Stimulated activated CD8-positive, alpha-beta memory T cell treated with anti-CD3 and anti-CD28 coated beads, Interleukin-12 subunit alpha, Interleukin-12 subunit beta, amount 100 ng/mL, for 24 hours (primary cell): ENCODE data around the gene SMCR8.
"Not testable (repeated sequence)": the region's sequence is repeated elsewhere in the genome, so short reads cannot be mapped to it uniquely, and the experiment has no call there.

Experiments used
- DNase-seq: peaks from one replicate; pipeline ENCODE4 v3.0.0-alpha.2; 2020; ENCODE audit errors: extremely low read depth

Gene SMCR8

DNA sequence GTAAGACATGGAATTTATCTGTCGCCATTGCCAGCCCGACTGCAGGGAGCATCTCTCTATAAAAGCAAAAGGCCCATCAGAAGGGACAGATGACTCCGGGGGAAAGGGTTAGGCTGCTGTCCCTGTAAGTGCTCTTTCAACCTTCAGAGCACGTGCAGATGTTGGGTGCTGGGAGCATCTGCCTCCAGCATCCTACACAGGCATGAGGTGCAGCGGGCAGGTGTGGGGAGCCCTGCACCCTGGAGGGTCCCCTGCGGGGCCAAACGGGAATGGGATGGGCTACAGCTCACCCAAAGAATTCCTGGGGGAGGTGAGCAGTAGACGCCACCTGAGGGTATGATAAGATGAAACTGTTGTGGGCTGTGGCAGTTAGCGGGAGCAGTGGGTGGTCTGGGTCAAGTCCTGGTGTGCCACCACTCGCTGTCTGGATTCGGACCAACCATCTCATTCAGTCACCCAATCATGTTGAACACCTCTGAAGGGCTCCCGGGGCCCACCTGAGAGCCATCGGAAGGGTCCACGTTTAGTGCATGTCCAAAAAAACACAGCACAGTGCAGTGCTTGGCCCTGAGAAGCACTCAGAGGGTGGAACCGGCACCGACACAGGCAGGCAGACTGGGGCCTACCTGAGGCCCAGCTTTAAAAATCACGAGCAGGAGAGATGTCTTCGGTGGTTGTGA lies 3.8 kb downstream of the SMCR8 start:
- no peak for DNase-seq

DNA sequence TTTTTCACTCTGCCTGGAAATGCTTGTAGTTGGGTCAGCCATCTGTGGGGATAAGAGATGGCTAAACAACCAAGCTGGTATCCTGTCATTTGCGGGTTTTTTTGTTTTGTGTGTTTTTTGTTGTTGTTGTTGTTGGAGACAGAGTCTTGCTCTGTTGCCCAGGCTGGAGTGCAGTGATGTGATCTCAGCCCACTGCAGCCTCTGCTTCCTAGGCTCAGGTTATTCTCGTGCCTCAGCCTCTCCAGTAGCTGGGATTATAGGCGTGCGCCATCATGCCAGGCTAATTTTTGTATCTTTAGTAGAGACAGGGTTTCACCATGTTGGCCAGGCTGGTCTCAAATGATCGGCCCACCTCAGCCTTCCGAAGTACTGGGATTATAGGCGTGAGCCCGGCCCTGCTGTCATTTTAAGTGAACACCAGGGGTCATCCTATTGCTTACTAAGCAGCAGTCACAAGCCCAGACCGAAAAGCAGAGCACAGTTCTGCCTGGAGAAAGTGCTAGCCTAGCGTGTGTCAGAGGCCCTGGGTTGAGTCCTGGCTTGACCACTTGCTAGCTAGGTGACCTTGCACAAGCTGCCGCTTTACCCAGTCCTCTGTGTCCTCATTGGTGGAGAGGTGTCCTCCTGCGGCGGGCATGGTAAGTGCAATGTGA lies 4.6 kb downstream of the SMCR8 start:
- DNase-seq = no peak

DNA sequence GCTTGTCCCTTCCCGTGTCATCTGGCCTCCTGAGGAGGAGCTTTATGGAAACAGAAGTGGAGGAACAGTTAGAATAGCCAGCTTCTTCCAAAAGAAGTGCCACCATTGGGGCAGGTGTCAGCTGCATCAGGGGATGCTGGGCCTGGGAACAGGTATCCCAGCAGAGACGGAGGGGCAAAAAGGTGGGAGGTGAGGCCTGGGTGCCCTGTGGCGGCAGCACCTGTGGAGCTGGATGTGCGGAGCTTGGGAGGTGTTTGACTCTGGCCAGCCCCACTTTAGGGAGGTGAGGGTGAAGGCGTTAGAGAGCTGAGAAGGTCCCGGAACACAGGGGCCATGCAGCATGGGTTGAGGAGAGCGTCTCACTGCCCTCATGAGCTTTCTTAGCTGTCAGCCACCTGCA lies 5.2 kb downstream of the SMCR8 start:
- no peak for DNase-seq

DNA sequence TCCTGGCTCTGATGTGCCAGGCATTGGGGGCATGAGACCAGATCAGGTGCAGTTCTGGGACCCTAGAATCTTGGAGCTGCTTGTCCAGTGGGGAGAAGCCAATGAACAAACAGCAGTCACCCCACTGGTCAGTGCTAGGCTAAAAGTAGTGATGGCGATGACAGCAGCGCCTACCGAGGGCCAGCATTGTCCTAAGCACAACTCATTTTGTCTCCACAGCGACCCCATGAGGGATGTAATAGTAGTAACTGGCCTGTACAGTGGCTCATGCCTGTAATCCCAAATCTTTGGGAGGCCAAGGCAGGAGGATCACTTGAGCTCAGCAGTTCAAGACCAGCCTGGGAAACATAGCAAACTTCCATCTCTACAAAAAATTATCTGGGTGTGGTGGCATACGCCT lies 6.2 kb downstream of the SMCR8 start:
- DNase-seq = no peak

DNA sequence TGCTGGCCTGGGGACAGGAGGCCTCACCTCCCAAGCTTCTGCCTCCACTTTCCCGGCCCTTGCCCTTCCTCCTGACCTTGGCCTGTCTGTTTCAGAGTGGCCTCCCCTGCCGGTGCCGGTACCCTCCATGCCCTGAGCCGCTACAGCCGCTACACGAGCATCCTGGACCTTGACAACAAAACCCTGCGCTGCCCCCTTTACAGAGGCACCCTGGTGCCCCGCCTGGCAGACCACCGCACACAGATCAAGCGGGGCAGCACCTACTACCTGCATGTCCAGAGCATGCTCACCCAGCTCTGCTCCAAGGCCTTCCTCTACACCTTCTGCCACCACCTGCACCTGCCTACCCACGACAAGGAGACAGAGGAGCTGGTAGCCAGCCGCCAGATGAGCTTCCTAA lies 7.4 kb downstream of the SMCR8 start:
- DNase-seq = no peak

DNA sequence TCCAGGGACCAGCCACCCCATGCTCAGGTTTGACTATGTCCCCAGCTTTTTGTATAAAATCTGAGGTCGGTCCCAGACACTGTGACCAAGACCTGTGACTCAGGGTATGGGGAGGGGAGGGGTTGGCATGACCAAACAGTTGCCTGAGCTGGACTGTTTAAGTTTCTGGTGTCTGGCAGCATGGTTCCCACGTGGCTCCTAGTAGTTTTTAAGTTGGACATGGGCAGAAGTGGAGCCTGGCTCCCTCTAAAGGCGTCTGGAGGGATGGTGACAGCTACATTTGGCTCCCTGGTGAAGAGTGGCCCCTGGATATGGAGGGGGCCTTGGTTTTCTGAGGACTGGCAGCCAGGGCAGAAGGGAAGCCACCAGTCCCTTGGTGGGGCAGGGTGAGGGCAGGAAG lies 7.9 kb downstream of the SMCR8 start:
- DNase-seq = no peak

DNA sequence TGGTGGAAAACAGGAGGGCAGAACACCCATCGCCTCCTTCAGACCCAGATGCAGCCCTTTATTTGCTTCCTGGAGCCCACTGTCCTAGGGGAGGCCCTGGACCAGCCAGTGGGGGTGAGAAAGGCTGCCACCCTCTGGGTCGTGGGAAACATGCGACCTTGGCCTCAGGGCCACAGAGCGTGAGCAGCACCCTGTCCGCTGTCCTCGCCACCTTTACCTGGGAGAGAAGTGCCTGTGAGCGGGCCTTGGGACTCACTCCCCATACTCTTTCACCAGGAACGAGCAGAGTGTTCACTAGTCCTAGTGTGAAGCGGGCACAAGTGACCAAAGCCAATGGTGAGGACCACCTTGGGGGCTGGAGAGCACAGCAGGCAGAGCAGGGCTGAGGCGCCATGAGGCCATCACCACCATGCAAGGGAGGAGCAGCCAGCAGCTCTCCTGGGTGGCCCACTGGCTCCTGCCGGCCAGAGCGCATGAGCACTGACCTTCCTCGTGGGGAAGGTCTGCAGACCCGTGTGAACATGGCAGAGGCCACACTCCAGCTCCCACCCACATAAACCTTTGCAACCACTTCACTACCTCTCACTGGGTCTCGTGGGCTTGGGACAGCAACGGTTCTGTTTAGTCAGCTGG lies 8.5 kb downstream of the SMCR8 start:
- no peak for DNase-seq

DNA sequence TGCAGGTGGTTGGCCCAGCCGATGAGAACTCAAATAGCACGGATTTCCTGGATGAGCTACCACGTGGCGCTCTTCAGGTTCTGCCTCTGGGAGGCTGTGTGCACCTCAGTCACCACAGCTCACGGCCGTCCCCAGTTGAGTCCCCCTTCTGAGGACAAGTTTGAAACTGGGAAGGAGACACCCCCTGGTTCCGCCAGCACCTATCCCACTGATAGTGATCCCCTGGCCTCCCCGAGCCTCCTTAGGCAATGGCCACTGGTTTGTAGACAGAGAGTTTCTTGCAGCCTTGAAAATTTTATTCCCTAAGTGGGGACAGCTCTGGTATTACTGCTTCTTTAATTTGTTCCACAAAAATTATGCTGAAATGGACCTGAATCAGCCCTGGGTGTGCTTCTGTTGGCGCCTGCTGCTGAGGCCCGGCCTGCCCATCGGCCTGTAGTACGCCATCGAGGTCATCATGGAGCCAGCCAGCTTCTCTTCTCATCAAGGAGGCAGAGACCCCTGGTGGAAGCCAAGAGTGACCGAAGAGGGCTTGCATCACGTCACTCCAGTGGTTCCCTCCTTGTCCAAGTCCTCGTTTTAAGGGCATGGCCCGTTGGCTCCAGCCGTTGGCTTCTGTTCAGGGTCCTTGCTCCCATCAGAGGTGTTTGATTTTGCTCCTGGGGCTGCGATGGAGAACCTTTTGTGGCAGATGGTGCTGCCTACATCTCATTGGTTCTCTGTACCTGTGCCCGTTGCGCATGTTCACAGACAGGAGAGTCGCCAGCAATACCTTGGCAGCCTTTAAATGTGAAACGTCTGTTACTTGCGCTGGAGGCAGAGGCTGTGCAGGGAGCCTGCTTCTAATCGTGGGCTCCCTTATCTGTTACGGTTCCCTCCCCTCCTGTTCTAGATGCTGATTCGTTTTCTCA lies 9.3 kb downstream of the SMCR8 start:
- no peak for DNase-seq

DNA sequence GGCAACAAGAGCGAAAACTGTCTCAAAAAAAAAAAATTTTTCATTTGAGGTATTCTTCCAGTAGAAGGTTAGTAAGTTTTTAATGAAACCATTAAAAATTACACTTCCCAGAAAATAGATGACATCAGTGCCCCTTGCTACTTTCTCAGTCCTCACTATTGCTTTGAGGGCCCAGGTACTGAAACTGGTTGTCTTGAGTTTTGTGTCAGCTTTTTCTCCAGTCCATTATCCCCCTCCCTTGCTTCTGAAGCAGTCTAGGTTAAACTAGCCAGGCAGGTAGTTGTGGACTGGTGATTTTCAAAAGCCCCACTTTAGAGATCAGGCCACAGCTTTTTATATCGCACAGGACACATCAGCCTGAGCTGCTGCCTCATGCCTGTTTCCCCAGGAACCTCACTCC lies 10.9 kb downstream of the SMCR8 start:
- DNase-seq = no peak

DNA sequence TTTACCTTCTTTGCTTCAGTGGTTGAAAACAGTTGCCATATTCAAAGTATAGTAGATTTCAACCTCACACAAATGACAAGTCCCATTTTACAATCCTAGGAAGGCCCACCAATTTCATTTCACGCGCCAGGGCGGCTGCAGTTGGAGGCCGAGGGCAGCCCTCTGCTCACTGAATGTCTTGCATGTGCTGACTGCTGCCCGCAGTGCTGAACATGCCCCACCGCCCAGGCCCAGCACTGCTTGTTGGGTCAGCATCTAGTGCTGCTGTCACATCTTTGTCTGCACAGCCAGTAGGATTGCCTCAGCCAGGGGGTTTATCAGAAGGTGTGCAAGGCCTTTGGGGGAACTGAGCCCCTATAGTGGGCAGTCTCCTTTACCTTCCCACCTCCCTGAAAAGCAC lies 11.5 kb downstream of the SMCR8 start:
- DNase-seq = no peak

DNA sequence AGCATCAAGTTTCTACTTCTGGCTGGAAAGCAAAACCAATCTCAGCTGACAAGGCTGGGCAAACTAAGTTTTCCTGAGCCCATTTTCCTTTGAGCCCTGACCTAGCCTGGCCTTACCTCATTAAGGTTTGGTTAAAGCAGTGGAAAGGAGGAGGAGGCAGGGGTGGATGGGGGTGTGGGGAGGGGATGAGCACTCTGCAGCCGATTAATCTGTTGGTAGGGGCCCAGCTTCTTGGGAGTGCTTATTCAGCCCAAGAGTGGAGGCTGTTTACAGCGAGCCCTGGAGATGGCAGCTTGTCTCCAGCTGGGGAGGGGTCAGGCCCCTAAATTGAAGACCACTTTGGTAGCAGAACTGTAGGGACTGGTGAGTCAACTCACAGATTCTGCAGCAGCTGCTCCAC lies 12.0 kb downstream of the SMCR8 start:
- no peak for DNase-seq

DNA sequence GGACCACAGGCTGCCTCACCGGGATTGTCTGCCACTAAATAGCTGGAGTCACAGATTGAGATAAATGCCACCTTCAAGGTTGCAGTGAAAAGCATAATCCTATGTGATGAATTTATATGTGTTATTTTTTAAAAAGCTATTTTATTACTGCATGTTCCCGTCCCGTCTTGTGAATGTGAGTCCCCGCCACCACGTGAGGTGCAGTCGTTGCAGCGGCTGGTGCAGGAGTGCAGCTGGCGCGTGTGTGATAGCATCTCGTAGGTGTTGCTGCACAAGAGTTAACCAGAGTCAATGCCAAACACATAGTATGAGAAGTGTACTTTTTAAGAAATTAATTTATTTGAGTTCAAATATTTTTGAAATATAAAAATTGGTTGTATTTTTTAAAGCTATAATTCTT lies 12.5 kb downstream of the SMCR8 start:
- DNase-seq = no peak

DNA sequence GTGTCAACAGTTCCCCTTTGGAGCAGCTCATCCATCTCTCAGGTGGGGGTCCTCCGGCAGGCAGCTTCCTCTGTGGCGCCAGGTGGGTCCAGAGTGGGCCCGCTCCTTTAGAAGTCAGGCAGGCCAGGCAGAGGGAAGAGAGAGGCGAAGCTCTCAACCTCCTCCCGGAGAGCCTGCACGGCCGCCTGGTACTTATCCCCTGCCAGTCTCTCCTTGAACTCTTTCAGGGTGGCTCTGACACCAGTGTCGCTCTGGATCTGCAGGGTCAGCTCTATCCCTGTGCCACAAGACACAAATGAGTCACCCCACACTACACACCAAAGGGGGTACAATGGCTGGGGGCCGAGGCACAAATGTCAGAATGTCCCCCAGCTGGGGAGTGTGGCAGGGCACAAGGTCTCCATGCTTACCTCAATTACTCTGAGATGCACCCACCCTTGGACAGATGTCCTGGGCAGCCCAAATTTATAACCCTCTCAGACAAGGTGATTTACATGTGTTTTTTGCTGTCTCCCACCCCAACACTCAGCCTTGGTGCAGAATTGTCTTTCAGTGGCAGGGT lies 13.6 kb downstream of the SMCR8 start:
- no peak for DNase-seq

DNA sequence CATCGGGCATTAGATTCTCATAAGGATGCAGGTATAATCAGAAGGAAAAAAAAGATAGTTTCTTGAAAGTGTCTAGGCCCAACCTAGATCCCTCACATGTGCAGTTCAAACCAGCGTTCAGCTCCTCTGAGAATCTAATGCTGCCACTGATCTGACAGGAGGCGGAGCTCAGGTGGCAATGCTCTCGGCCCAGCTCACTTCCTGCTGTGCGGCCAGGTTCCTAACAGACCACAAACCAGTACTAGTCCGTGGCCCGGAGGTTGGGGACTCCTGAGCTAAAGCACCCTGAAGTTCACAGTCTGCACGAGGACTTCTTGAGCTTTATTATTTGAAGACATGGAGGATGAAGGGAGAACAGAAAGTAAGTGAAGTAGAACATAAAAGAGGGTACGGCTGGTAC lies 16.8 kb downstream of the SMCR8 start:
- no peak for DNase-seq

DNA sequence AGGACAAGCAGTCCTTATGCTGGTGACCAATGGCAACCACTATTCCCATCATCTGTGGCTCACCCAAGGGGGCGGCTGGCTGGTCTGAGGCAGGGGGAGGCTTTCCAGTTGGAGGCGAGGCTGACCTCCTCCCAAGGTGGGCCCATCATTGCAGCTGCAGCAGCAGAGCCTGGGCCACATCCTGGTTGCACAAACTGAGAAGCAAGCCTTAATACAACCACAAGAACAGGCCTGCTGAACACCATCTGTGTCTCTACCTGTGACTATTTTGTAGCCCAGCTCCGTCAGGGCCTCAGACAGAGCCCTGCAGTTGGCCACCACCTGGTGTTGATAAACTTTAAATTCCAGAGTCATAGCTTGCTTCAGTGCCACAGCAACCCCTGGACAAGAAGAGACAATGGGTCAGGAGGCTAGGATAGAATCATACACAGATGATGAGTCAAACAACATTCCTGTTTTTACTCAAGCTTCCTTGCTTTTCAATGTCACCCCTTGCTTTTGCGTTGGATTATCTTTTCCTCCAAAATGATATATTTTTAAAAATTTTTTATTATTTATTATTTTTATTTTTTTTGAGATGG lies 17.9 kb downstream of the SMCR8 start:
- DNase-seq = no peak

DNA sequence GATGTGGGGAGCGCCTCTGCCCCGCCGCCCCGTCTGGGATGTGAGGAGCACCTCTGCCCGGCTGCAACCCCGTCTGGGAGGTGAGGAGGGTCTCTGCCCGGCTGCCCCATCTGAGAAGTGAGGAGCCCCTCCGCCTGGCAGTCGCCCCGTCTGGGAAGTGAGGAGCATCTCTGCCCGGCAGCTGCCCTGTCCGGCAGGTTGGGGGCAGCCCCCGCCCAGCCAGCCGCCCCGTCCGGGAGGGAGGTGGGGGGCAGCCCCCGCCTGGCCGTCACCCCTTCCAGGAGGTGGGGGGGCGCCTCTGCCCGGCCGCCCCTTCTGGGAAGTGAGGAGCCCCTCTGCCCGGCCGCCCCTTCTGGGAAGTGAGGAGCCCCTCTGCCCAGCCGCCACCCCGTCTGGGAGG lies 23.1 kb downstream of the SMCR8 start:
- DNase-seq = not testable (repeated sequence)

DNA sequence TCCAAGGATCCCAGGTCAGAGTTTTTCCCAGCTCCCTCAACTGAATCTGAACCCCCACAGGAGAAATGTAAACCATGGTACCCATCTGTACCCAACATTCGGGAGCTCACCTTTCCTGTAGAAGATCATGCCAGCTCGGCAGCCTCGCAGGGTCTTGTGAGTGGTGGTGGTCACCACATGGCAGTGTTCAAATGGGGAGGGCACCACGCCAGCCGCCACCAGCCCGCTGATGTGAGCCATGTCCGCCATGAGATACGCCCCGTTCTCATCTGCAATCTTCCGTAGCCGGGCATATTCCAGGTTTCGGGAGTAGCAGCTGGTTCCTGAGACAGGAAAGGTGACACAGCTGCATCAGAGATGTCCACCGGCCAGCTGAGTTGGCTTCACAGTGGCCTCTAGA lies 24.8 kb downstream of the SMCR8 start:
- no peak for DNase-seq

DNA sequence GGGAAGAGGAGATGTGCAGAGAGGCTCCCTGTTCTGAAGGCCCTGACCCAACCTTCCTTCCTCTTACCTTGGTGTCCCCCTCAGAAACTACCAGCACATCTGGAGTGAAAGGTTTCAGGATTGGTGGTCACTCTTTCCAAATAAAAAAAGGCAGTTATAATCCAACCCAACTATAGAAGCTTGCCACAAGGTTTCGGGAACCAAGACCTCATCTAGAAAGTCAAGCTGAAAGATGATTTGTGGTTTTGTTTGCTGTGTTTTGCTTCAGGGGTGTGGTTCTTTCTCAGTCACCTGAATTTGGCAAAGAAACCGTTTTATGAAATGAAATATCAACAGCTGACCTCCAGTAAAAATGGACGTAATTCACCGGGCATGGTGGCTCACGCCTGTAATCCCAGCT lies 28.9 kb downstream of the SMCR8 start:
- no peak for DNase-seq

DNA sequence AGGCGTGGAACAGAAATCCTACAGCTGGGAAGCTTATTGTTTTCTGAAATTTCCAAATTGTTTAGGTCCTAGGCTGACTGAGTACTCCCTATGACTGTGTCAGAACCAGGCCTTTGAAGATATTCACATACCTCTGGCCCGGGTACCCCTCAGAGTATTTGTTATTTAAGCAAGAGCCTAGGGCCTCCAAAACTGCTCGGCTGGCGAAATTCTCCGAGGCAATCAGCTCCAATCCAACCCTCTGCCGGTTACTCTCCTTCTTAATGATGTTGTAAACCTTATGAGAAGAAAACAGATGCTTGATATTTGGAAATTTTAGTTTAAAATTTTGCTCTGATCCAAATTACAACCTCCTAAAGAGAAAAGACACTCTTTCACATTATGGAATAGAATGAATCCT lies 38.4 kb downstream of the SMCR8 start:
- no peak for DNase-seq

DNA sequence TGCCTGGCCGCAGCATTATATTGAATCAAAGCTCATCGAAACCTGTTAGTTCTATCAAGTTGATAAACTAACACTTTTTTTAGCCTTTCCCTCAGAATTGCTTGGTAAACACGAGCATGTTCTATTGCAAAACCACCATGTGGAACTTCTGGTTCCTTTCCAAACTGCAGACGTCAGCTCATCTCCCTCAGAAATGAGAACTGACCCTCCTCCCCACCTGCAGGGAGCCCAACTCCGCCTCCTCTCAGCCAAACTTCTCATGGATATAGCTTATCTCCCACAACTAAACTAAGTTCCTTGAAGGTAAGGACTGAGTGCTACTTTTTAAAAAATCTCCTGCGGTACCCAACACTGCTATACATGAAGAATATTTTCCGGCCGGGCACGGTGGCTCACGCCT lies 41.5 kb downstream of the SMCR8 start:
- no peak for DNase-seq

DNA sequence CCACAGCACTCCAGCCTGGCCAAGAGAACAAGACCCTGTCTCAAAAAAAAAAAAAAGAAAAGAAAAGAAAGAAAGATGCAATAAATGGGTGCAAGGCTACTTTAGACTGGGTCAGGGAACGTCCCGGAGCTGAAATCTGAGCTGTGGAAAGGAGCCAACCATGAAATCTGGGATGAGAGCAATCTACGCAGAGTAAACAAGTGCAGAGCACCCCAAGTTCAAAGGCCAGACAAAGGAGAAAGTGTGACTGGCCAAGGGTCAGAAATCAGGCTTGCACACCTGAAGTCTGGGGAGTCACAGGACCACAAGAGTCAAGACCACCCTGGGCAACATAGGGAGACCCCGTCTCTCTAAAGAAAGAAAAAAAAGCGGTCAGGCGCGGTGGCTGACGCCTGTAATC lies 45.4 kb downstream of the SMCR8 start:
- DNase-seq = no peak
